ENCODE data around the gene IL12RB2. TPM values are rescaled to one million over a fixed set of nuclear protein-coding genes. Genes with fewer than 3 reads are reported as not detected.
"Not testable (repeated sequence)": the region's sequence is repeated elsewhere in the genome, so short reads cannot be mapped to it uniquely, and the experiment has no call there.

Gene IL12RB2
- total RNA-seq, 1 donor from 2014 or later: not detected

GRCh38 chr1:67393737-67394136, 86.1 kb downstream of the IL12RB2 start:
- no peak for DNase-seq (ENCODE audit: low read depth in 2 of 2)

DNA sequence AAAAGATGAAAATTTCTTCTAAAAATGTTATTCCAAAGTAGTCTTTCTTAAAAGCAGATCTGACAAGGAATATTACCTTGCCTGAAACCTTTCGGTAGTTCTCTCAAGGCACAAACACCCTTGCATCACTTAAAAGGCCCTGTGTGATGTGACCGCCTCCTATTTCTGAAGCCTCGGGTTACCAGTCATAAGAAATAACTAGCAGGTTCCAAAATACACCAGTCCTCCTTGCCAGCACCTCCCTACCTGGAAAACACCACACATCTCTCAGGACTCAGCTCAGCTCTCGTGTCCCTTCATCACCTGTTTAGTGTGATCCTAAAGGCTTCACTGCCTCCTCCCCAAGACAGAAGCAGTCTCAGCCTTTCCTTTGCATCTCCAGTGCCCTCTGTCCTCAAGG, 86.9 kb downstream of the IL12RB2 start:
- no peak for DNase-seq (ENCODE audit: low read depth in 2 of 2)

DNA sequence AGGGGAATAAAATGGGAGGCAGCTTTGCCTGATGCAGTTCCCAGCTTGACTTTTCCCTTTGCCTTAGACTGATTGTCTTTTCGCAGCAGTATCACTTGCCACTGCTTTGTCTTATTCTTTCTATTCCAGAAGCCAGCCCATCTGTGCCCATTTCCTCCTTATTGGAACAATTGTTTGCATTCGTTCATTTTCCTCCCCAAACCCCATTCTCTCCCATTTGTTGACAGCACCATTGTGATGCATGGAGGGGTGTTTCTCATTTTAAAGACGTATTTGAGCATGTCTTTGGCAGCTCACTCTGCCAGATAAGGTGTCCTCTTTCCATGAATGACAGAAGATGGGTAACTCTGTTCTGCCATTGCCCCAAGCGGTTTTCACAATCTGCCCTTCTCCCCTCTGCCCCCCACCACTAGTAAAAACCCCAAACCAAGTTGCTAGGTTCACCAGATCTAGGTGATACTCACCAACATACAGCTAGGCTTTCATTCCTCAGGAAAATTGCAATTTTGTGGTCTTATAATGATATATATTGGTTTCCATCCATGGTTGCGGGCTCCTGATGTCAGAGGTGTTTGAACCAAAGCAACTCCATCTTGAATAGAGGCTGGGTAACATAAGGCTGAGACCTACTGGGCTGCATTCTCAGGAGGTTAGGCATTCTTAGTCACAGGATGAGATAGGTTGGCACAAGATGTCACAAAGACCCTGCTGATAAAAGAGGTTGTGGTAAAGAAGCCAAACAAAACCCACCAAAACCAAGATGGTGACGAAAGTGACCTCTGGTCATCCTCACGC, 91.7 kb downstream of the IL12RB2 start:
- no peak for DNase-seq (ENCODE audit: low read depth in 2 of 2)

DNA sequence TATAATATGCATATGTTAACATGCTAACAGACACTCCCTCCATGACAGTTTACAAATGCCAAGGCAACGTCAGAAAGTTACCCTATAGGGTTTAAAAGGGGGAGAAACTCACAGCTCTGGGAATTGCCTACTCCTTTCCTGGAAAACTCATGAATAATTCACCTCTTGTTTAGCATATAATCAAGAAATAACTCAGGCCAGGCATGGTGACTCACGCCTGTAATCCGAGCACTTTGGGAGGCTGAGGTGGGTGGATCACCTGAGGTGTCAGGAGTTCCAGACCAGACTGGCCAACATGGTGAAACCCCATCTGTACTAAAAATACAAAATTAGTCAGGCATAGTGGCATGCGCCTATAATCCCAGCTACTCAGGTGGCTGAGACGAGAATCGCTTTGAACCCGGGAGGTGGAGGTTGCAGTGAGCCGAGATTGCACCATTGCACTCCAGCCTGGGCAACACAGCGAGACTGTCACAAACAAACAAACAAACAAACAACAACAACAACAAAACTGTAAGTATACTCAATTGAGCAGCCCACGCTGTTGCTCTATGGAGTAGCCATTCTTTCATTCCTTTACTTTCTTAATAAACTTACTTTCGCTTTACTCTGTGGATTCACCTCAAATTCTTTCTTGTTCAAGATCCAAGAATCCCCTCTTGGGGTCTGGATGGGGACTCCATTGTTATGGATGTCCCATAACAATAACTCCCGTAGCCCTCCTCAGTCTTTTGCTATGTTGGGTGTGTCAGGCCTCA, 92.5 kb downstream of the IL12RB2 start:
- DNase-seq (ENCODE audit: low read depth in 2 of 2): not testable (repeated sequence)

DNA sequence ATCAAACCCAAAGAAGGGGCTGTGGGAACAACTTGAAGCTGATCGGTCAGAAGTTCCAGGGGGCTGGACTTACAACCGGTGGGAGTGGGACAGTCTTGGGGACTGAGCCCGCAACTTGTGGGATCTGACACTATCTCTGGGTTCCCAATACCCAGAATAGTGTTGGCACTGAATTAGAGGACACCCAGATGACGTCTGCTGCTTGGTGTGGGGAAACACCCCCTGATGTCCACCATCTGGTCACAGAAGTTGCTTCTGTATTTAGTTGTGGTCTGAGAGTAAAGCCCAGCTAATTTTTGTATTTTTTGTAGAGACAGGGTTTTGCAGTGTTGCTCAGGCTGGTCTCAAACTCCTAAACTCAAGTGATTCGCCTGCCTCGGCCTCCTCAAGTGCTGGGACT, 93.8 kb downstream of the IL12RB2 start:
- DNase-seq (ENCODE audit: low read depth in 2 of 2): no peak

GRCh38 chr1:67404212-67404620, 96.5 kb downstream of the IL12RB2 start:
- DNase-seq (ENCODE audit: low read depth in 2 of 2): peak in 1 of 2 donors; percentile 22

GRCh38 chr1:67405473-67406245, 98.0 kb downstream of the IL12RB2 start:
- no peak for DNase-seq (ENCODE audit: low read depth in 2 of 2)

GRCh38 chr1:67407498-67407897, 99.8 kb downstream of the IL12RB2 start:
- no peak for DNase-seq (ENCODE audit: low read depth in 2 of 2)

GRCh38 chr1:67408148-67408547, 100.5 kb downstream of the IL12RB2 start:
- DNase-seq (ENCODE audit: low read depth in 2 of 2): no peak

DNA sequence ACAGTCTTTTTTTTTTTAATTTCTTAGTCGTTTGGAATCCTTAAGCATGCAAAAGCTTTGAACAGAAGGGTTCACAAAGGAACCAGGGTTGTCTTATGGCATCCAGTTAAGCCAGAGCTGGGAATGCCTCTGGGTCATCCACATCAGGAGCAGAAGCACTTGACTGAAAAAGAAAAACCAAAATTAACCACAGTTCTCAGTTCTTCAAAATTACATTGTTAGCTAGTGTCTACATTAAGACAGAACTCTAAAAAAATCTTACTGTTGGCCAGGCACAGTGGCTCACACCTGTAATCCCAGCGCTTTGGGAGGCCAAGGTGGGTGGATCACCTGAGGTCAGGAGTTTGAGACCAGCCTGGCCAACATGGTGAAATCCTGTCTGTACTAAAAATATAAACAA, 105.4 kb downstream of the IL12RB2 start:
- not testable (repeated sequence) for DNase-seq (ENCODE audit: low read depth in 2 of 2)

- DNase-seq (ENCODE audit: low read depth in 2 of 2): no peak
Measured at GRCh38 chr1:67414574-67414973, 106.9 kb downstream of the IL12RB2 start.

- DNase-seq (ENCODE audit: low read depth in 2 of 2): no peak
Measured at GRCh38 chr1:67415041-67415440, 107.4 kb downstream of the IL12RB2 start.

- DNase-seq (ENCODE audit: low read depth in 2 of 2): not testable (repeated sequence)
Measured at GRCh38 chr1:67417733-67418132, 110.1 kb downstream of the IL12RB2 start.

DNA sequence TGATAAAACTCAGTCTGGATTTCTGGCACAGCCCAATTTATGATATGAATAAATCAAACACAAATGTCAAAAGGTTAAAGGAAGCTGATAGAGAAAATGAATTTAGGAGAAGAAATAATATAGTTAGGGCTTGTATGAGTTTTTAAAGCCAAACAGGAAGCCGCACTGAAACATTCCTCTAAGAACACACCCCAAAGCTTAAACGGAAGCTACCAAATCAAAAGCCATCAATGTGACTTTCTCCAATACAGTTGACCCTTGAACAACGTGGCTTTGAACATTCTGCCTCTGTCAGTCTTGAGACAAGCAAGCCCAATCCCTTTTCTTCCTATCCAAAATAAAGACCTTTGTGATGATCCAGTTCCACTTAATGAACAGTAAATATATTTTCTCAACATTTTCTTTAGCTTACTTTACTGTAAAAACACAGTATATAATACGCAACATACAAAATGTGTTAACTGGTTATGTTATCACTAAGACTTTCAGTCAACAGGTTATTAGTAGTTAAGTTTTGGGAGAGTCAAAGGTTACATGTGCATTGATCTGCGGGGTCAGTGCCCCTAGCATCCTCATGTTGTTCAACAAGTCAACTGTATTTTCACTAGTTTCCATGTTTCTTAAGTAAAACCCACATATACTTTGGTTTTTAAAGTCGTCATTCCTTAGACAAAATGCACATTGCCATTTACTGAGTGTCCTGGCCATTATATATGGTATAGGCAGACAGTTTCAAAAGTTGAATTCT, 111.3 kb downstream of the IL12RB2 start:
- peak in 1 of 2 donors; percentile 23 for DNase-seq (ENCODE audit: low read depth in 2 of 2)

- DNase-seq (ENCODE audit: low read depth in 2 of 2): no peak
Measured at GRCh38 chr1:67420835-67421492, 113.3 kb downstream of the IL12RB2 start.

- no peak for DNase-seq (ENCODE audit: low read depth in 2 of 2)
Measured at GRCh38 chr1:67427465-67427864, 119.8 kb downstream of the IL12RB2 start.

DNA sequence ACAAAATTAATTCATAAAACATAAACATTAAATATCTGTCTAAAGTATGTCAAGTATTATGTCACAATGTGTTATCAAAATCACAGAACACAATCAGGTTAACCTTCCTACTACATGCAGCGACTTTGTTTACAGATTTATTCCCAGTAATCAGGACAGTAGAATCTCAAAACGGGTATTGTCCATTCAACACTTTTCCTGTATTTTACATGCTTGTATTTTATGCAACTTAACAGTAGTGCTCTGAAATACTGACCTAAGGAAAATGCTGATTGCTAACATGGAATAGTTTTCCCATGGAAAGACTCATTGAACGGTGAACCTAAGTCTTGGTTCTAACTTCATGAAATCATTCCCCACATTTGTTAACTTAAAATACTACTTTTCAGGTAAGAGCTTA, 120.3 kb downstream of the IL12RB2 start:
- no peak for DNase-seq (ENCODE audit: low read depth in 2 of 2)

DNA sequence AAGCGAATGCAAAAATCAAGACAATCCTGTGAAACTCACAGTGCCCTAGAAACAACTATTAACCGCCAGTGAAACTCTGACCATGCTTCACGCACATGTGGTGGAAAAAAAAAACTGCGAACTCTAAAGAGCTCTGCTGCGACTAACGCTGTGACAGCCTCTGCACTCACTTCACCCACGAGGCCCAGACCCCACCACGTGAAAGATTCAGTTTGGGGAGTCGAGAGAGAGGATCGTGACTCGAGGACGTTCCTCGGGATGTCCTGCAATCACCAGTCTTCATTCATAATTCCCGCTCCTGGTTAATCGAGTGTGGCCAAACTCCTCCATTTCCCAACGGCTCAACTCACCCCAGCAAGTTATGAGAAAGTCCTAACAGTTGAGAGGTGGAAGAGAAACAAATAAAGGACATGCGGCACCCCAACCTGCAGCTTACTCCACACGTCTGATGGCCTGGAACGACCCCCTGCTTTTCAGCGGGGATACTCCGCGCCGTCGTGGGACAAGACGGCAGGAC, 121.4 kb downstream of the IL12RB2 start:
- peak; percentile 35 to 46 for DNase-seq (ENCODE audit: low read depth in 2 of 2)

DNA sequence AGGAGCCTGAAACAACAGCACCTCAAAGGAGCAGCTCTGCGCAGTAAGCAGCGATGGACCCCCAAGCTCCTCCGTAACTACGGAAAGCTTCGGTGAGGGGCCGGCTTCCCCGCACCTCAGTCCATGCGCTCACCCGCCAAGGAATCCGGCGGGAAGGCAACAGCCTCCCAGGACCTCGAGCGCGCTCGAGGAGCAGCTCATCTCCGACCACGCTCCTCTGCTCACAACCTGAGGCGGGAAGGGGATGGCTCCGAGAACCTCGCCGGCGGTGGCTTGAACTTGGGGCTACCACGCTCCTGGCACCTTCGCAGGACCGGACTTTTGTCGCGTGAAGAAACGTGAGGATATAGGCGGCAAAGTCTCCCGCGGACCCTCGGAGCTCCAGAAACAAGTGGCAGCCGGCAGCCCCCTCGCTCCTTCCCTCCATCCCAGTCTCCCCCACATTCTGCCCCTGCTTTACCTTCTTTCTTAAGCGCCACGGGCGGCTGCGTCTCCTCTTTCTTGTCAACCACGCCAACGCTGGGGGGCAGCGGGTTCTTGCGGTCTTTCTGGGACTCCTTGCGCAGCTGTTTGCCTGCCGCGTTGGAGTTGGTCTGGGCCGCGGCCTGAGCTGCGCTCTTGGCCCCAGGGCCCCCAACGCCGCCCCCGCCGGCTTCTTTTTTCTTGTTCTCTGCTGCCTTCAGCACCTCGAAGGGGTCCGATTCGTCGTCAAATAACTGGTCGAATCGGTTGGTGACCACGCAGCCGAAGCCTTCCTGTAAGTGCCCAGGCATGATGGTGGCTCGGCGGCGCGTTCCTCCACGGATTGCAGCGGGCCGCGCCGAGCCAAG, 122.1 kb downstream of the IL12RB2 start:
- DNase-seq (ENCODE audit: low read depth in 2 of 2): peak; percentile 29 to 47

Data from lung microvascular endothelial cell (primary cell).